GM23338 (cell line): Measurements from ENCODE around the gene FAN1.

Source experiments
- CTCF ChIP-seq, 2 experiments: fragments of 200-600 bp in 1 of 2; sonication (generic) in 1 of 2; conservative IDR thresholded peaks; 2 replicates each; pipeline versions ENCODE4 v1.5.1 to v1.6.1; 2016 to 2017; ENCODE audit warnings: antibody characterized with exemption in 2 of 2, low read depth in 2 of 2, mild to moderate bottlenecking in 2 of 2, moderate library complexity in 1 of 2
- EZH2 ChIP-seq: fragments of 200-600 bp; sonication (generic); IDR thresholded peaks from one replicate; pipeline ENCODE4 v1.8.0; 2017; ENCODE audit warnings: antibody characterized with exemption, mild to moderate bottlenecking, low read depth; ENCODE audit not compliant: unreplicated experiment
- EZH2phosphoT487 ChIP-seq: fragments of 200-600 bp; sonication (generic); IDR thresholded peaks from one replicate; pipeline ENCODE4 v1.8.1; 2018; ENCODE audit warnings: antibody characterized with exemption; ENCODE audit not compliant: unreplicated experiment
- NANOG ChIP-seq: IDR thresholded peaks from 2 replicates; pipeline ENCODE4 v1.6.1; 2016; ENCODE audit warnings: antibody characterized with exemption, borderline replicate concordance
- POLR2AphosphoS5 ChIP-seq: IDR thresholded peaks from 2 replicates; pipeline ENCODE4 v1.6.1; 2016; ENCODE audit warnings: antibody characterized with exemption, low read depth

- no peak for TF ChIP-seq CTCF (conservative IDR thresholded peaks at IDR 0.05; ENCODE audit: low read depth in 2 of 2)
- TF ChIP-seq EZH2phosphoT487: no peak
- TF ChIP-seq EZH2: no peak
- TF ChIP-seq POLR2AphosphoS5: peak; percentile 64
- no peak for TF ChIP-seq NANOG
These were observed 87.8 kb downstream of the FAN1 start, which contains the start of gene MTMR10 for GRCh38 chr15:30991255-30992235.
